HCT116 (cell line): ENCODE data around the gene DAGLA.

Experiments used
- POLR2AphosphoS5 ChIP-seq: IDR thresholded peaks from 2 replicates; pipeline ENCODE4 v1.6.1; 2011; ENCODE audit warnings: mild to moderate bottlenecking, low read depth, low read length, moderate library complexity
- RAD21 ChIP-seq: IDR thresholded peaks from 2 replicates; pipeline ENCODE4 v1.6.1; 2012; ENCODE audit warnings: low read depth, mild to moderate bottlenecking
- SP1 ChIP-seq: IDR thresholded peaks from 2 replicates; pipeline ENCODE4 v1.6.1; 2012; ENCODE audit warnings: low read depth
- YY1 ChIP-seq: IDR thresholded peaks from 2 replicates; pipeline ENCODE4 v1.6.1; 2011; ENCODE audit warnings: low read length, low read depth, moderate library complexity, mild to moderate bottlenecking; ENCODE audit not compliant: insufficient replicate concordance; ENCODE audit errors: extremely low read depth
- TF ChIP-seq, protein P1 (sequence below), 3 experiments: fragments of 200-600 bp in 1 of 3; sonication (generic) in 1 of 3; IDR thresholded peaks in 2 of 3; conservative IDR thresholded peaks in 1 of 3; 2 replicates each; pipeline ENCODE4 v1.5.1; 2012 to 2017; ENCODE audit warnings: low read depth in 2 of 3, low read length in 2 of 3, antibody characterized with exemption in 1 of 3, borderline replicate concordance in 1 of 3, control low read depth in 1 of 3, mild to moderate bottlenecking in 1 of 3, mixed read lengths in 1 of 3, mixed run types in 1 of 3, moderate library complexity in 1 of 3; ENCODE audit not compliant: insufficient read depth in 1 of 3

DNA sequence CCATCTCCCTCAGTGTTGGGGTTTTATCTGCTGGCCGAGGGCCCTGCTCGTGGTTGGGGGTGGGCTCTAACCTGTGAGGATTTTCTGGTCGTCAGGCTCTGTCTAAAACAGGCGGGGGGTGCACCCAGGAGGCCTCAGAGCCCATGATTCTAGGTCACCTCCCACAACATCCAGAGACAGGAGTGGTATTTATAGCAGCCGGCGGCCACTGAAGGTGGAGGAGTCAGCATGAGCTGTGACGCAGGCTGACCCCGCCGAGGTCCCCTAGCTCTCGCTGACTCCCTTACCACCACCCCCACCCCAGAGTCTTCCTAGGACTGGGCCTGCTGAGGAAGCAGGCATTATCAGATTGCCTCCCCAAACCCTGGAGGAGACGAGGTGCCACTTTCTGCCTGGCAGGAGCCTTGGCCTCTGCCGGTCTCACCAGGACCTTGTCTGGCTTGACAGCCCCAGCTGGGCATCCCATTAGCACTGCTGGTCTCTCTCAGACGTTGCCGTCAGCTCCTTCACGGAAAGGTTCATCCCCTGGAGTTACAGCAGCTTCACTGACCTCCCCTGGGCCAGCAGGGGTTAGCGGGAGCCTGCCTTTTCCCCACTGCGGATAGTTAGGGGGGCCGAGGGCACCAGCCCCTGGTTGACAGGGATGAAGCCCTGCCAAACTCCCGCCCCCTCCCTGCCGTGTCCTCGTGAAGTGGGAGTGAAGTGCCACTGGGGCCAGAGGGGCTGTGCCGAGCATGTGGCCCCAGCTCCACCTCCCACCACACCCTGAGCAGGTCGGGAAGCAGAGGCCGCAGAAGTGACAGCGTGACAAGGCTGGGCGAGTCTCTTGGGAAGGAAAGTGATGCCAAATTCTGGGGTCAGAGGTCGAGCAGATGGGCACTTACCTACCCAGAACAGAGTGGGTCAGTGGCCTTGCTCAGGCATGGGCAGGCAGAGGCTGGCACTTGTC, 26.5 kb downstream of the DAGLA start:
- TF ChIP-seq RAD21: no peak
- TF ChIP-seq, protein P1, sequence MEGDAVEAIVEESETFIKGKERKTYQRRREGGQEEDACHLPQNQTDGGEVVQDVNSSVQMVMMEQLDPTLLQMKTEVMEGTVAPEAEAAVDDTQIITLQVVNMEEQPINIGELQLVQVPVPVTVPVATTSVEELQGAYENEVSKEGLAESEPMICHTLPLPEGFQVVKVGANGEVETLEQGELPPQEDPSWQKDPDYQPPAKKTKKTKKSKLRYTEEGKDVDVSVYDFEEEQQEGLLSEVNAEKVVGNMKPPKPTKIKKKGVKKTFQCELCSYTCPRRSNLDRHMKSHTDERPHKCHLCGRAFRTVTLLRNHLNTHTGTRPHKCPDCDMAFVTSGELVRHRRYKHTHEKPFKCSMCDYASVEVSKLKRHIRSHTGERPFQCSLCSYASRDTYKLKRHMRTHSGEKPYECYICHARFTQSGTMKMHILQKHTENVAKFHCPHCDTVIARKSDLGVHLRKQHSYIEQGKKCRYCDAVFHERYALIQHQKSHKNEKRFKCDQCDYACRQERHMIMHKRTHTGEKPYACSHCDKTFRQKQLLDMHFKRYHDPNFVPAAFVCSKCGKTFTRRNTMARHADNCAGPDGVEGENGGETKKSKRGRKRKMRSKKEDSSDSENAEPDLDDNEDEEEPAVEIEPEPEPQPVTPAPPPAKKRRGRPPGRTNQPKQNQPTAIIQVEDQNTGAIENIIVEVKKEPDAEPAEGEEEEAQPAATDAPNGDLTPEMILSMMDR (IDR thresholded peaks at IDR 0.05 in 2 of 3, conservative IDR thresholded peaks at IDR 0.05 in 1 of 3; ENCODE audit: borderline replicate concordance in 1 of 3, insufficient read depth in 1 of 3, low read depth in 2 of 3, low read length in 2 of 3): no peak
- no peak for TF ChIP-seq YY1
- no peak for TF ChIP-seq POLR2AphosphoS5
- no peak for TF ChIP-seq SP1
